Right atrium auricular region (tissue), 2 donors: ENCODE results near the gene CDK6. TPM values are rescaled to one million over a fixed set of nuclear protein-coding genes. Genes with fewer than 3 reads are reported as not detected.

Experiments
- DNase-seq: peaks from one replicate; pipeline ENCODE4 v3.0.0-alpha.2; 2019; ENCODE audit warnings: low spot score
- H3K27ac ChIP-seq, 2 donors: fragments of 200-600 bp; sonication (generic); 1 replicate in 1 of 2; 2 replicates in 1 of 2; pipeline ENCODE4 v1.5.1; 2016 to 2019
- H3K27me3 ChIP-seq, 2 donors: fragments of 200-600 bp; sonication (generic); one replicate each; pipeline versions ENCODE4 v1.5.1 to v1.6.0; 2017 to 2019
- H3K36me3 ChIP-seq: fragments of 200-600 bp; sonication (generic); one replicate; pipeline ENCODE4 v1.5.1; 2016
- H3K4me1 ChIP-seq, 2 donors: fragments of 200-600 bp; sonication (generic); one replicate each; pipeline versions ENCODE4 v1.5.1 to v1.6.0; 2017 to 2019
- H3K4me3 ChIP-seq, 2 donors: fragments of 200-600 bp; sonication (generic); 1 replicate in 1 of 2; 2 replicates in 1 of 2; pipeline ENCODE4 v1.5.1; 2017 to 2019; ENCODE audit warnings: mild to moderate bottlenecking in 1 of 2, moderate library complexity in 1 of 2
- H3K9me3 ChIP-seq, 2 donors: fragments of 200-600 bp; sonication (generic); one replicate each; pipeline ENCODE4 v1.5.1; 2019
- total RNA-seq, 2 donors: library from RNA; depleted of rRNA; stranded (reverse); fragments of >200 nt; gene quantifications; one replicate each; pipeline ENCODE4 v1.1.0, GENCODE V29; 2016
- TF ChIP-seq, protein P1 (sequence below), 2 donors: fragments of 200-600 bp; sonication (generic); IDR thresholded peaks; one replicate each; pipeline ENCODE4 v1.5.1; 2019; ENCODE audit warnings: antibody characterized with exemption in 2 of 2

CDK6 gene
- total RNA-seq, 2 donors from 2014 or later, result 10.6 to 12.4 TPM

GRCh38 chr7:92794391-92794790 lies 42.0 kb downstream of the CDK6 start:
- no peaks in the 10 kb centered on the region for H3K36me3 ChIP-seq
- no peak overlapping the region for H3K27ac ChIP-seq
- H3K27me3 ChIP-seq, result no peaks in the 10 kb centered on the region
- H3K9me3 ChIP-seq, result no peaks in the 10 kb centered on the region
- peaks cover 0 to 64% of the 10 kb centered on the region in 2 donors for H3K4me1 ChIP-seq
- DNase-seq, result no peak
- TF ChIP-seq, protein P1, sequence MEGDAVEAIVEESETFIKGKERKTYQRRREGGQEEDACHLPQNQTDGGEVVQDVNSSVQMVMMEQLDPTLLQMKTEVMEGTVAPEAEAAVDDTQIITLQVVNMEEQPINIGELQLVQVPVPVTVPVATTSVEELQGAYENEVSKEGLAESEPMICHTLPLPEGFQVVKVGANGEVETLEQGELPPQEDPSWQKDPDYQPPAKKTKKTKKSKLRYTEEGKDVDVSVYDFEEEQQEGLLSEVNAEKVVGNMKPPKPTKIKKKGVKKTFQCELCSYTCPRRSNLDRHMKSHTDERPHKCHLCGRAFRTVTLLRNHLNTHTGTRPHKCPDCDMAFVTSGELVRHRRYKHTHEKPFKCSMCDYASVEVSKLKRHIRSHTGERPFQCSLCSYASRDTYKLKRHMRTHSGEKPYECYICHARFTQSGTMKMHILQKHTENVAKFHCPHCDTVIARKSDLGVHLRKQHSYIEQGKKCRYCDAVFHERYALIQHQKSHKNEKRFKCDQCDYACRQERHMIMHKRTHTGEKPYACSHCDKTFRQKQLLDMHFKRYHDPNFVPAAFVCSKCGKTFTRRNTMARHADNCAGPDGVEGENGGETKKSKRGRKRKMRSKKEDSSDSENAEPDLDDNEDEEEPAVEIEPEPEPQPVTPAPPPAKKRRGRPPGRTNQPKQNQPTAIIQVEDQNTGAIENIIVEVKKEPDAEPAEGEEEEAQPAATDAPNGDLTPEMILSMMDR (IDR thresholded peaks at IDR 0.05), result no peak
- H3K4me3 ChIP-seq, result no peak overlapping the region

DNA sequence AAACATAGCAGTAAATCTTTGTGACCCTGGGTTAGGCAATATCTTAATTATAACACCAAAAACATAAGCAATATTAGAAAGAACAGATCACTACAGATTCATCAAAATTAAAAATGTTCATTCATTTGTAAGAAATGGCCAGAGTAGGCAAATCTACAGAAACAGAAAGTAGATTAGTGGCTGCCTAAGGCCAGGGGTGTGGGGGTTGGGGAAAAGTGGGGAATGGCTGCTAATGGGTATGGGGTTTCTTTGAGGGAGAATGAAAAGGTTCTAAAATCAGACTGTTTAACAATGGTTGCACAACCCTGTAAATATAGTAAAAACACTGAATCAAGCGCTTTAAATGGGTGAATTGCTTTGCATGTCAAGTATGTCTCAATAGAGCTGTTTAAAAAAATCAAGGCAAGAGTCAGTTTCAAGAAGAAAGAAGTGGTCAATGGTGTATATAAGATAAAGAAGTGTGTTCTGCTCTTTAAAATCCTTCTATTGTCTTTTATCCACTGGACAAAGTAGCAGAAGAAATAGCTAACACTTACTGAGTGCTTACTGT lies 42.6 kb downstream of the CDK6 start:
- Histone ChIP-seq H3K27ac (no peak overlapping the region), H3K36me3 (no peaks in the 10 kb centered on the region), H3K27me3 (no peaks in the 10 kb centered on the region), H3K4me1 (peaks cover 0 to 57% of the 10 kb centered on the region in 2 donors), H3K9me3 (peaks cover 0 to 5% of the 10 kb centered on the region in 2 donors), H3K4me3 (no peak overlapping the region)
- TF ChIP-seq, protein P1 (IDR thresholded peaks at IDR 0.05), result no peak
- DNase-seq, result no peak

DNA sequence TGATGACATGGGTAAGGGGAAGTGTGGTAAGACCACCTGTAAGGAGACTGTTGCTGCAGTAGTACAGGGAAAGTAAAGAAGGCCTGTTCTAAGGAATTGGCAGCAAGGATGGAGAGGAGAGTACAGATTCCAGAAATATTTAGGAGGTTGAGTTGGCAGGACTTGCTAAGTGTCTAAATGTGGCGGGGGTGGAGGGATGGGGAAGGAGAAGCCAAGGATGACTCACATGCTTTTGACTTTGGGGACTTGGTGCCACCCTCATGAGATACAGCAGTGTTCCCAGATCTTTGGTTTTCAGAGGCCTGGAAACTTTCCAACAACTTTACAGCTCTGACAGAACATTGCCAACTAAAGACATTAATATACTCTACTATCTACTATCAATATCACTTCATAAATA lies 45.4 kb downstream of the CDK6 start:
- TF ChIP-seq, protein P1 (IDR thresholded peaks at IDR 0.05), result no peak
- no peak for DNase-seq
- H3K4me3 ChIP-seq, result no peak overlapping the region
- H3K27ac ChIP-seq, result peak overlapping the region in 1 of 2 donors; percentile 11
- H3K36me3 ChIP-seq, result no peaks in the 10 kb centered on the region
- peaks cover 0 to 9% of the 10 kb centered on the region in 2 donors for H3K9me3 ChIP-seq
- H3K27me3 ChIP-seq, result no peaks in the 10 kb centered on the region
- peaks cover 0 to 43% of the 10 kb centered on the region in 2 donors for H3K4me1 ChIP-seq

DNA sequence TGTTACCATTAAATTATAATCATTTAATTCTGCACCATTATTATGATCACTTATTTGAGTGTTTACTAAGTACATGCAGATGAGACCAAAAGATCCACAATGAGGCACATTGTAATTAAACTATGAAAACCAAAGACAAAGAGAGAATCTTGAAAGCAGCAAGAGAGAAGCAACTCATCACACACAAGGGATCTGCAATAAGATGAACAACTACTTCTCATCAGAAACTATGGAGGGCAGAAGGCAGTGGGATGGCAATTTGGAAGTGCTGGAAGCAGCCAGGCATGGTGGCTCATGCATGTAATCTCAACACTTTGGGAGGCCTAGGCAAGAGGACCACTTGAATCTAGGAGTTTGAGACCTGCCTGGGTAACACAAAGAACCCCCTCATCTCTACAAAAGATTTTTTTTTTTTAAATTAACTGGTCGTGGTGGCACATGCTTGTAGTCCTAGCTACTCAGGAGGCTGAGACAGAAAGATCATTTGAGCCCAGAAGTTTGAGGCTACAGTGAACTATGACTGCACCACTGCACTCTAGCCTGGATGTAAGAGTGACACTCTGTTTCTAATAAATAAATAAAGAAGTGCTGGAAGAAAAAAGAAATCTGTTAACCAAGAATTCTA lies 47.7 kb downstream of the CDK6 start:
- Histone ChIP-seq H3K36me3 (no peaks in the 10 kb centered on the region), H3K27me3 (no peaks in the 10 kb centered on the region), H3K4me3 (no peak overlapping the region), H3K9me3 (peaks cover 0 to 9% of the 10 kb centered on the region in 2 donors), H3K27ac (no peak overlapping the region), H3K4me1 (peaks cover 0 to 31% of the 10 kb centered on the region in 2 donors)
- no peak for DNase-seq
- TF ChIP-seq, protein P1 (IDR thresholded peaks at IDR 0.05), result no peak

GRCh38 chr7:92785923-92786322 lies 50.5 kb downstream of the CDK6 start:
- peak overlapping the region in 1 of 2 donors; percentile 19 for H3K27ac ChIP-seq
- no peak overlapping the region for H3K4me3 ChIP-seq
- peaks cover 0 to 9% of the 10 kb centered on the region in 2 donors for H3K9me3 ChIP-seq
- H3K27me3 ChIP-seq, result no peaks in the 10 kb centered on the region
- H3K4me1 ChIP-seq, result peaks cover 0 to 34% of the 10 kb centered on the region in 2 donors
- no peak for DNase-seq
- TF ChIP-seq, protein P1 (IDR thresholded peaks at IDR 0.05), result no peak
- no peaks in the 10 kb centered on the region for H3K36me3 ChIP-seq
